Measurements from ENCODE around the gene SETBP1. TPM values are rescaled to one million over a fixed set of nuclear protein-coding genes. Genes with fewer than 3 reads are reported as not detected.

Gene SETBP1
- total and polyA plus RNA-seq, 2 of the 8 experiments (the other 6 are each of a cell fraction or from before 2014, with no cell fraction given) = 2.0 to 6.5 TPM

DNA sequence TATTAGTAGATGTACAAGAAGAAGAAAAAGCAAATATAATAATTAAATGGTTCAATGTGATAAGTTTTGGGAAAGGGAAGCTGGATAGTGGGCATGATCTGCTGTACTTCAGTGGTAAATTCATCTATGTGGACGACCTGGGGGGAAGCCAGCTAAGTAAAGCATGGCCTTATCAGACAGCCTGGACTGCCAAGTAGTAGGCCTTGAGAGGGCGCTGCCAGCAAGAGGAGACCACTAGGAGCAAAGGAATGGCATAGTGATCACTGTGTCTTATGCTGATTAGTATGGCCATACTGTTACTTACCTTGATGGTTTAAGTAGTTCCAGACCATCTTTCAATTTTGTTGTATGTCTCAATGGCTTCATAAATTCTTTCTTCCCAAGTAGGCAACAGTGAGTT, 287.6 kb downstream of the SETBP1 start:
- H3K4me1 ChIP-seq (replicated peaks in 1 of 4; ENCODE audit: control insufficient read depth in 3 of 4, insufficient read depth in 4 of 4, low read length in 3 of 4) = peaks cover 0 to 4% (median 0%) of the 10 kb centered on the region in 4 experiments; a peak in 3 of 7 replicates
- no peak overlapping the region for H3K23ac ChIP-seq (ENCODE audit: insufficient read length)
- no peak overlapping the region for H3K56ac ChIP-seq (replicated peaks; ENCODE audit: insufficient read length, low read depth, low read length)
- H3K27me3 ChIP-seq (replicated peaks in 1 of 4; ENCODE audit: control insufficient read depth in 3 of 4, extremely low read depth in 1 of 4, insufficient read depth in 3 of 4, low read length in 3 of 4) = no peaks in the 10 kb centered on the region
- no peaks in the 10 kb centered on the region for H3K36me3 ChIP-seq (ENCODE audit: control insufficient read depth in 2 of 4, insufficient read depth in 4 of 4, low read length in 3 of 4)
- H2BK5ac ChIP-seq (ENCODE audit: low read depth, low read length) = no peak overlapping the region
- no peak overlapping the region for H4K8ac ChIP-seq (ENCODE audit: extremely low read depth, insufficient read depth, low read length)
- no peak overlapping the region for H3K9ac ChIP-seq (replicated peaks in 1 of 4; ENCODE audit: extremely low read depth in 1 of 4, low read depth in 3 of 4, low read length in 3 of 4)
- H2BK12ac ChIP-seq (ENCODE audit: low read depth, low read length) = no peak overlapping the region
- H3K79me1 ChIP-seq (ENCODE audit: low read depth, low read length) = no peaks in the 10 kb centered on the region; the same call in 1 of the 2 replicates
- TF ChIP-seq RAD21 (IDR thresholded peaks at IDR 0.05 in 1 of 2, conservative IDR thresholded peaks at IDR 0.05 in 1 of 2; ENCODE audit: low read depth in 2 of 2, low read length in 2 of 2) = peak; percentile 51 to 65
- TF ChIP-seq BRCA1 (IDR thresholded peaks at IDR 0.05; ENCODE audit: low read depth, low read length) = no peak
- TF ChIP-seq, protein P1, sequence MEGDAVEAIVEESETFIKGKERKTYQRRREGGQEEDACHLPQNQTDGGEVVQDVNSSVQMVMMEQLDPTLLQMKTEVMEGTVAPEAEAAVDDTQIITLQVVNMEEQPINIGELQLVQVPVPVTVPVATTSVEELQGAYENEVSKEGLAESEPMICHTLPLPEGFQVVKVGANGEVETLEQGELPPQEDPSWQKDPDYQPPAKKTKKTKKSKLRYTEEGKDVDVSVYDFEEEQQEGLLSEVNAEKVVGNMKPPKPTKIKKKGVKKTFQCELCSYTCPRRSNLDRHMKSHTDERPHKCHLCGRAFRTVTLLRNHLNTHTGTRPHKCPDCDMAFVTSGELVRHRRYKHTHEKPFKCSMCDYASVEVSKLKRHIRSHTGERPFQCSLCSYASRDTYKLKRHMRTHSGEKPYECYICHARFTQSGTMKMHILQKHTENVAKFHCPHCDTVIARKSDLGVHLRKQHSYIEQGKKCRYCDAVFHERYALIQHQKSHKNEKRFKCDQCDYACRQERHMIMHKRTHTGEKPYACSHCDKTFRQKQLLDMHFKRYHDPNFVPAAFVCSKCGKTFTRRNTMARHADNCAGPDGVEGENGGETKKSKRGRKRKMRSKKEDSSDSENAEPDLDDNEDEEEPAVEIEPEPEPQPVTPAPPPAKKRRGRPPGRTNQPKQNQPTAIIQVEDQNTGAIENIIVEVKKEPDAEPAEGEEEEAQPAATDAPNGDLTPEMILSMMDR (IDR thresholded peaks at IDR 0.05; ENCODE audit: control extremely low read depth in 1 of 3, insufficient read depth in 1 of 3, low read depth in 1 of 3, low read length in 3 of 3) = peak; percentile 57 to 72 (median 59)
- no peak overlapping the region for H3K27ac ChIP-seq (ENCODE audit: low read depth, low read length)
- FAIRE-seq (no peak), DNase-seq (ENCODE audit: low read depth in 1 of 2, low spot score in 2 of 2) (no peak)
- H3K4me3 ChIP-seq (ENCODE audit: extremely low read depth in 1 of 4, insufficient read depth in 2 of 4, low read depth in 3 of 4, low read length in 4 of 4) = no peak overlapping the region
- ChIA-PET POLR2A (ENCODE audit: partially characterized antibody) (no interaction called here), CTCF (ENCODE audit: partially characterized antibody) (interaction anchor here (1.4 kb wide), 1 partner anchor 25 kb away, joined by 4 read pairs; no protein-coding TSS in a partner anchor)
- H3K23me2 ChIP-seq (ENCODE audit: low read depth, low read length) = no peaks in the 10 kb centered on the region; the same call in 1 of the 2 replicates
- no peaks in the 10 kb centered on the region for H4K20me1 ChIP-seq (replicated peaks in 1 of 2; ENCODE audit: control insufficient read depth in 1 of 2, insufficient read depth in 2 of 2, low read length in 2 of 2)
- no peaks in the 10 kb centered on the region for H3K79me2 ChIP-seq (ENCODE audit: control insufficient read depth in 1 of 2, insufficient read depth in 2 of 2, low read length in 2 of 2)
- no peak overlapping the region for H2BK15ac ChIP-seq (ENCODE audit: low read length)
- no peak overlapping the region for H2AFZ ChIP-seq (ENCODE audit: low read length)
- no peak overlapping the region for H3K4me2 ChIP-seq (ENCODE audit: insufficient read depth in 1 of 2, low read depth in 2 of 2, low read length in 2 of 2)
- H2AK5ac ChIP-seq (ENCODE audit: low read depth, low read length) = no peak overlapping the region
- no peak overlapping the region for H4K5ac ChIP-seq (ENCODE audit: insufficient read length, low read depth, low read length)
- H2BK120ac ChIP-seq (replicated peaks; ENCODE audit: low read depth, low read length) = no peak overlapping the region
- H4K91ac ChIP-seq (replicated peaks; ENCODE audit: insufficient read length, low read length) = no peak overlapping the region
- 53% methylated on average over 2 of the region's 2 CpGs; no CpG with 5 or more reads in 1 of the 2 experiments for WGBS, 2 experiments (ENCODE audit: extremely low coverage in 1 of 2, insufficient coverage in 1 of 2, insufficient read length in 1 of 2, insufficient replicate concordance in 2 of 2, low coverage in 1 of 2, low lambda C conversion rate in 2 of 2, missing lambda C conversion rate in 1 of 2)
- H3K18ac ChIP-seq (ENCODE audit: extremely low read depth, low read length) = no peak overlapping the region
- H3K14ac ChIP-seq (ENCODE audit: insufficient read length) = no peak overlapping the region
- H3K9me3 ChIP-seq (ENCODE audit: insufficient read depth in 2 of 2, low read depth in 1 of 2, low read length in 1 of 2) = no peaks in the 10 kb centered on the region
- H2BK20ac ChIP-seq (ENCODE audit: low read length) = no peak overlapping the region
- no peak overlapping the region for H3K4ac ChIP-seq (replicated peaks; ENCODE audit: insufficient read length, low read depth, low read length)

Data from H1 (cell line).